GM12878 (cell line): Measurements from ENCODE around the gene HIC1. TPM values are rescaled to one million over a fixed set of nuclear protein-coding genes. Genes with fewer than 3 reads are reported as not detected.

Experiments used
- ATAC-seq: fragments of 200-7000 bp; cut with Tn5 transposase; 3 replicates; pipeline ENCODE4 v1.9.1; 2020; ENCODE audit warnings: mild to moderate bottlenecking, moderate library complexity
- BruUV-seq: library from RNA; stranded (reverse); fragments of 400-500 nt; replicated peaks from 2 replicates; lab custom pipeline; 2021; lab: Mats Ljungman, UMichigan
- CTCF ChIA-PET: fragments of 300-600 bp; sonication (Branson Sonifier 250); formaldehyde crosslinking; extraction: SDS; loops from one replicate; lab custom pipeline; 2021; ENCODE audit warnings: inconsistent platforms; lab: Yijun Ruan, JAX
- POLR2A ChIA-PET: fragments of 350-600 bp; formaldehyde crosslinking; extraction: SDS; loops from one replicate; lab custom pipeline; 2021; ENCODE audit warnings: inconsistent platforms; lab: Charles Lee
- RAD21 ChIA-PET: fragments of 300-600 bp; sonication (Branson Sonifier 250); formaldehyde crosslinking; loops from one replicate; lab custom pipeline; 2023; ENCODE audit warnings: antibody characterized with exemption; ENCODE audit not compliant: unreplicated experiment; lab: Charles Lee
- SMC1A ChIA-PET: fragments of 300-600 bp; sonication (Branson Sonifier 250); formaldehyde crosslinking; loops from one replicate; lab custom pipeline; 2023; ENCODE audit not compliant: unreplicated experiment, uncharacterized antibody; lab: Charles Lee
- DNase-seq: peaks from one replicate; pipeline ENCODE4 v3.0.0-alpha.2; 2011; ENCODE audit warnings: low read depth, low spot score
- FAIRE-seq: peaks from 3 replicates; lab custom pipeline; 2011; peaks lifted over from hg19 to GRCh38; lab: Jason Lieb, UNC
- H2AFZ ChIP-seq: 2 replicates; pipeline ENCODE4 v1.6.0; 2011; ENCODE audit warnings: low read depth, low read length, control low read depth; ENCODE audit not compliant: control insufficient read depth
- H3K27ac ChIP-seq: 2 replicates; pipeline ENCODE4 v1.5.1; 2011; ENCODE audit warnings: control low read depth; ENCODE audit not compliant: control insufficient read depth, insufficient read depth
- H3K27me3 ChIP-seq, 2 experiments: replicated peaks in 1 of 2; 2 replicates each; pipeline versions ENCODE4 v1.6.0 to v1.6.1; 2011; ENCODE audit warnings: low read length in 1 of 2; ENCODE audit not compliant: control insufficient read depth in 2 of 2, insufficient read depth in 2 of 2
- H3K36me3 ChIP-seq, 2 experiments: 2 replicates each; pipeline ENCODE4 v1.5.1; 2011; ENCODE audit warnings: low read length in 1 of 2; ENCODE audit not compliant: control insufficient read depth in 2 of 2, insufficient read depth in 2 of 2
- H3K4me1 ChIP-seq: 2 replicates; pipeline ENCODE4 v1.6.1; 2011; ENCODE audit warnings: mild to moderate bottlenecking, low read length, moderate library complexity, mixed read lengths; ENCODE audit not compliant: control insufficient read depth, insufficient read depth
- H3K4me2 ChIP-seq: 2 replicates; pipeline ENCODE4 v1.6.0; 2011; ENCODE audit warnings: control low read depth; ENCODE audit not compliant: control insufficient read depth, insufficient read depth
- H3K4me3 ChIP-seq: fragments of 200-600 bp; sonication (generic); 2 replicates; pipeline ENCODE4 v1.5.1; 2016
- H3K79me2 ChIP-seq: 2 replicates; pipeline ENCODE4 v1.6.0; 2011; ENCODE audit warnings: low read length; ENCODE audit not compliant: control insufficient read depth, insufficient read depth
- H3K9ac ChIP-seq: 2 replicates; pipeline ENCODE4 v1.8.0; 2011; ENCODE audit warnings: low read length, control low read depth, mixed read lengths; ENCODE audit not compliant: control insufficient read depth, insufficient read depth
- H3K9me3 ChIP-seq: replicated peaks from 3 replicates; pipeline ENCODE4 v1.5.1; 2011; ENCODE audit warnings: mild to moderate bottlenecking, low read length; ENCODE audit not compliant: control insufficient read depth, insufficient read depth
- H4K20me1 ChIP-seq: 2 replicates; pipeline ENCODE4 v1.6.0; 2011; ENCODE audit not compliant: control insufficient read depth, insufficient read depth
- CREM ChIP-seq: IDR thresholded peaks from 2 replicates; pipeline ENCODE4 v1.6.1; 2014; ENCODE audit warnings: antibody characterized with exemption, low read depth
- ETV6 ChIP-seq, 2 experiments: fragments of 450-650 bp in 1 of 2; IDR thresholded peaks in 1 of 2; conservative IDR thresholded peaks in 1 of 2; 2 replicates each; pipeline ENCODE4 v1.6.1; 2014; ENCODE audit warnings: antibody characterized with exemption in 1 of 2, borderline replicate concordance in 1 of 2, low read depth in 1 of 2, mild to moderate bottlenecking in 1 of 2, moderate library complexity in 1 of 2
- SMC3 ChIP-seq: IDR thresholded peaks from 2 replicates; pipeline ENCODE4 v1.6.1; 2011; ENCODE audit warnings: low read length, improper control_type of control experiment, borderline replicate concordance
- WGBS: methylation state at CpG from one replicate; pipeline ENCODE4 v1.1.6; 2016; ENCODE audit warnings: low lambda C conversion rate; ENCODE audit not compliant: insufficient replicate concordance, insufficient coverage; ENCODE audit errors: missing lambda C conversion rate; 5-methylcytosine and 5-hydroxymethylcytosine counted together
- in situ Hi-C: fragments of 300-500 bp; cut with MboI; formaldehyde crosslinking; loops from 9 replicates; pipeline ENCODE4 v1.14.3; 2018; ENCODE audit warnings: mixed read lengths
- intact Hi-C: fragments of 100-400 bp; cut with micrococcal nuclease; formaldehyde crosslinking; loops from one replicate; pipeline ENCODE4 v1.14.2; 2022; ENCODE audit not compliant: unreplicated experiment
- polyA plus RNA-seq, 11 experiments: library from polyadenylated mRNA; depleted of rRNA in 4 of 11; unstranded in 6 of 11; stranded (reverse) in 5 of 11; fragments of >200 nt; fragmentation: Nextera tagmentation in 4 of 11; fragmentation: Illumina TruSeq in 1 of 11; extraction: Ambion mirVana in 4 of 11; extraction: Trizol in 1 of 11; gene quantifications; 1 replicate in 1 of 11; 2 replicates in 10 of 11; pipeline versions ENCODE4 v1.2.1 to v1.2.3, GENCODE V29; 2011 to 2016; ENCODE audit warnings: inconsistent platforms in 2 of 11, missing spikeins in 2 of 11, low read depth in 1 of 11
- total RNA-seq, 4 experiments: library from RNA; depleted of rRNA in 3 of 4; stranded (reverse); fragments of >200 nt in 3 of 4; fragmentation: Illumina TruSeq in 1 of 4; extraction: Trizol in 1 of 4; gene quantifications; 2 replicates each; pipeline versions ENCODE4 v1.2.1 to v1.2.3, GENCODE V29; 2013 to 2021
- TF ChIP-seq, protein P1 (sequence below): fragments of 450-650 bp; IDR thresholded peaks from 2 replicates; pipeline ENCODE4 v1.6.1; 2018; ENCODE audit warnings: mild to moderate bottlenecking, low read depth, moderate library complexity; ENCODE audit not compliant: partially characterized antibody

Gene HIC1
- total and polyA plus RNA-seq, 10 of the 15 experiments (the other 5 are each of a cell fraction or from before 2014, with no cell fraction given): 0.11 to 61.1 (median 4.9) TPM

DNA sequence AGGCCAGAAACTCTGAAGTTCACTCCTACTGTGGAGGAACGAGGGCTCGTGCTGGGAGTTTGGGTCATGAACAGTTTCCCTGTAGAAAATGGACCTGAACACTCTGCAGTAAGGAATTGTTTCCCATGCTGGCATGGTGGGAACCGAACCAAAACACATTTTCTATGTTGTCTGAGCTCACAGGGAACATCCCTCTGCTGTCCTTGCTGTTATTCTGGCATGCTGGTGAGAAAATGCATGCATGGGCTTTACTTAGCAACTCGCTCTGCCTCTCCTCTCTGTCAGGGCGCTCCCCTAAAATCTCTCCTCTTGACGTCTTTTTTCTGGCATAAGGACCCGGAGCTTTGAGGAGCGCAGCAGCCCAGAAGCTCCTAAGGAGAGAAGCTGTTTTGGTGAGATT lies 35.2 kb upstream of the HIC1 start:
- BruUV-seq: no TSS peak
- FAIRE-seq: no peak
- ChIA-PET SMC1A (no interaction called here), CTCF (interaction anchor here (0.6 to 1.2 kb wide), 2 partner anchors 38 to 352 kb away, joined by 3 read pairs; no protein-coding TSS in a partner anchor), POLR2A (no interaction called here), RAD21 (interaction anchor here (1.2 kb wide), 1 partner anchor 18 kb away, joined by 3 read pairs; no protein-coding TSS in a partner anchor)
- DNase-seq: no peak
- Histone ChIP-seq H3K79me2 (no peaks in the 10 kb centered on the region), H3K9me3 (no peaks in the 10 kb centered on the region), H4K20me1 (no peaks in the 10 kb centered on the region), H3K4me2 (no peak overlapping the region), H2AFZ (no peak overlapping the region), H3K4me3 (no peak overlapping the region), H3K27me3 (peaks cover 16 to 18% of the 10 kb centered on the region in 2 experiments), H3K4me1 (peaks cover 14% of the 10 kb centered on the region), H3K9ac (no peak overlapping the region), H3K27ac (no peak overlapping the region), H3K36me3 (no peaks in the 10 kb centered on the region)
- no peak for ATAC-seq
- in situ Hi-C loops: loop anchor here (25.0 kb wide), 1 partner anchor 107 kb away; no protein-coding TSS in a partner anchor
- TF ChIP-seq CREM (no peak), ETV6 (conservative IDR thresholded peaks at IDR 0.05 in 1 of 2, IDR thresholded peaks at IDR 0.05 in 1 of 2; ENCODE audit: borderline replicate concordance in 1 of 2, low read depth in 1 of 2) (no peak), SMC3 (no peak)
- TF ChIP-seq, protein P1, sequence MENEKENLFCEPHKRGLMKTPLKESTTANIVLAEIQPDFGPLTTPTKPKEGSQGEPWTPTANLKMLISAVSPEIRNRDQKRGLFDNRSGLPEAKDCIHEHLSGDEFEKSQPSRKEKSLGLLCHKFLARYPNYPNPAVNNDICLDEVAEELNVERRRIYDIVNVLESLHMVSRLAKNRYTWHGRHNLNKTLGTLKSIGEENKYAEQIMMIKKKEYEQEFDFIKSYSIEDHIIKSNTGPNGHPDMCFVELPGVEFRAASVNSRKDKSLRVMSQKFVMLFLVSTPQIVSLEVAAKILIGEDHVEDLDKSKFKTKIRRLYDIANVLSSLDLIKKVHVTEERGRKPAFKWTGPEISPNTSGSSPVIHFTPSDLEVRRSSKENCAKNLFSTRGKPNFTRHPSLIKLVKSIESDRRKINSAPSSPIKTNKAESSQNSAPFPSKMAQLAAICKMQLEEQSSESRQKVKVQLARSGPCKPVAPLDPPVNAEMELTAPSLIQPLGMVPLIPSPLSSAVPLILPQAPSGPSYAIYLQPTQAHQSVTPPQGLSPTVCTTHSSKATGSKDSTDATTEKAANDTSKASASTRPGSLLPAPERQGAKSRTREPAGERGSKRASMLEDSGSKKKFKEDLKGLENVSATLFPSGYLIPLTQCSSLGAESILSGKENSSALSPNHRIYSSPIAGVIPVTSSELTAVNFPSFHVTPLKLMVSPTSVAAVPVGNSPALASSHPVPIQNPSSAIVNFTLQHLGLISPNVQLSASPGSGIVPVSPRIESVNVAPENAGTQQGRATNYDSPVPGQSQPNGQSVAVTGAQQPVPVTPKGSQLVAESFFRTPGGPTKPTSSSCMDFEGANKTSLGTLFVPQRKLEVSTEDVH: no peak
- WGBS: 39% methylated on average over 8 of the region's 8 CpGs
- intact Hi-C loops: no loop called here
